Measurements from ENCODE around the gene NEMP2.
"Not testable (repeated sequence)": the region's sequence is repeated elsewhere in the genome, so short reads cannot be mapped to it uniquely, and the experiment has no call there.

The NEMP2 gene

DNA sequence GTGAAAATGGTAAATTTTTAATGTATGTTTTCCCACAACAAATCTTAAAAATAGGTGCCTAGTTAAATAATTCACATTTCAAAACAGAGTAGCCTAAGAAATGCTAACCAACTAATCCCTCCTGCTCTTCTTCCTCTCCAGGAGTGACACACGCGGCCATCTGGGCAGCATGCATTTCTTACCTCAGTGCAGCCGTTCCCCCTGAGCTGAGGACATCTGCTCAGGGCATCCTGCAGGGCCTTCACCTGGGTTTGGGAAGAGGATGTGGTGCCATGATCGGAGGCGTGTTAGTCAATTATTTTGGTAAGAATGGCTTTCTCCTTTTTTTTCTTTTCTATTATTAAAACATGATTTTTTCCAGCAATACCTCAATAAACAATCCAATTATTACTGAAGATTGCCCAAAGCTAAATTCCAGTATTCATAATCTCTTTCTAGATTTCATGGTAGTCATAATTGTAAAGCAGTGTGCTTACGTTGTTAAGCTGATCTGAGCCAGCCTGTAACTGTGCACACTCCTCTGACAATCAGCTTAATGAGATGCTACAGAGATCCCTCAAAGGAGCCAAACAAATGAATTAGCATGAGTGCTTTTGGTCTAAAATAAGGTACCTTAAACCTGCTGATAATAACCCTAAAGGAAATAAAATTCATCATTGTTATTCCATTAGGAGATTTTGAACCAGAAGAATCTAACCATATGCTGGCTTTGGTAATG lies 45.8 kb downstream of the NEMP2 start:
- no peak for DNase-seq

DNA sequence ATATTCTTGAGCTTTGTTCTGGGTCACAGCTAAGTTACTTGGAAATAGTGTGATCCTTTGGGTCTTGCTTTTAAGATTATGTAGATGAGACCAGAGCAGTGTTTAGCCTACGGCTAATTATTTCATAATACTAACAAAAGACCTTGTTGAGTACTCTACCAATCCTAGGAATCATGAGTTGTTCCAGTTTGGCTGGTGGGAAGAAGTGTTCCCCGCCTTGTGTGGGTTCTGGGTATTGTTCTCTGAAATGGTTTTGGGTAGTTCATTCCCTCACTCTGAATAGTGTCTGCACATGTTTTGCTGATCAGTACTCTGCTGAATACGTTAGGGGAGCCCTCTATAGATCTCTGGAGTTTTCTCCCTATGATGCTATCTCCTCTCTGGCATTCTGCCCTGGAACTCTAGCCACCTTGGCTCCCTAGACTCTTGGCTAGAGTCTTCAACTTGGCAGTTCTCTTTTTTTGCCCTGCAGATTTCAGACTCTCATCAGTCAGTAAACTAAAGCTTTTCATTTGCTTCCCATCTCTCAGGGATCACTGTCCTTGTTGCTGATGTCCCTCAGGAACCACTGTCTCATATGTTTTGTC lies 48.4 kb downstream of the NEMP2 start:
- DNase-seq: no peak

DNA sequence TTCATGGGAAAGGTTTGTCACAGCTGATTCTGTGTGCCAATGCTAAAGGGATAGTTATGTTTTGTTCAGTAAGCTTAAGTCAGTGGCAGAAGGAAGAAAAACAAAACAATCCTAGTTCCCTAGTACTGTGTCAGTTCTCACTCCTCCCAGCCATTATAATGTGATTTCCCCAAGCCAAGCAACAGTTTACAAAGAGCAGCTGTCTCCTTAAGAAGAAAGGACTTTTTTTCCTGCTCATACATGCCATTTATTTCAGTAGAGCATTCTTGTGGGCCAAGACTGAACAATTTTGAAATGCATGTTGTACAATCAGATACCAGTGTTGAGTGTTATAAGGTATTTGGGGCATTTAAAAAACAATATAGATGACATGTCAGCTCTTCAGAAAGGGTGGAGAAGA lies 52.1 kb downstream of the NEMP2 start:
- DNase-seq: no peak

DNA sequence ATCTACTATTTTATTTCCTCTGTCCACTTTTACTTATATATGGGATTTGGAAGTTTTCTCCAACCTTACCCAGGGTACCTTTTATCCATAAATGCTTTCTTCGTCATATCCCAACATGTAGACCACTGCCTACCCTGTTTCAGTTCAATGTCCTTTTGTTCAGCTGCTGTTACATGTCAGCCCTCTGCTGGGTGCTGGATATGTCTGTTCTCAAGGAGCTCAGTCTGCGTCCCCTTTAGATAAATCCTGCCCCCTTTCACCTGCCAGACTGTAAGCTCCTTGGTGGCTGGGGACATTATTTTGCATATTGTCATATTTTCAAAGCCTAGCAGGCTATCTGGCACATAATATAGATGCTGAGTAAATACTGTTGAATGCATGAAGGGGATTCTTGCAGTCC lies 53.2 kb downstream of the NEMP2 start:
- DNase-seq: no peak

DNA sequence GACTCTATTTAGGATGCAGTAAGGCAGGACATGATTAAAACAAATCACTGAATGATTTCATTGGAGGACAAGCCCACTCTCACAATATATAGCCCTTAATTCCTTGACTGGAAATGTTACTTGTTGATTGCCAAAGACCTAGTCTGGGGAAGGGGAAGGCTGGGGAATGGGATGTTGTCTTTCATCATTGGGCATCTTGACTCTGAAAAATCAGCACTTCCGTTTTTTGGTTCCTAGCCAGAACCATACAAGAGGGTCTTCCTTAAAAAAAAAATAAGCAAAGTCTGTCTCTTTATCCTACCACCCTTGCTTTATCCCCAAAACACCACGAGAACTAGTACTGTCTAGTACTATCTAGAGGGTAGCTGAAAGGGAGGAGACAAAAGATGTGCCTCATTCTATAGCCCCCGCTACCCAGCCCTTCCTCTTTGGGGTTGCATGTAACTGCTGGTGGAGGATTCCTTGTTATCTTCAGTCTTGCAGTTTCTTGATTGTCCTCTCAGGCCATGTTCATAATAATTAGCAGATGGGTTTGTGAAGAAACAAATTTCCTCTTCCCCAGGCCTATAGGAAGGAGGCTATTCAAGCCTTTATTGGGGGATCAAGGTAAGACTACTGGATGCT lies 55.8 kb downstream of the NEMP2 start:
- no peak for DNase-seq

DNA sequence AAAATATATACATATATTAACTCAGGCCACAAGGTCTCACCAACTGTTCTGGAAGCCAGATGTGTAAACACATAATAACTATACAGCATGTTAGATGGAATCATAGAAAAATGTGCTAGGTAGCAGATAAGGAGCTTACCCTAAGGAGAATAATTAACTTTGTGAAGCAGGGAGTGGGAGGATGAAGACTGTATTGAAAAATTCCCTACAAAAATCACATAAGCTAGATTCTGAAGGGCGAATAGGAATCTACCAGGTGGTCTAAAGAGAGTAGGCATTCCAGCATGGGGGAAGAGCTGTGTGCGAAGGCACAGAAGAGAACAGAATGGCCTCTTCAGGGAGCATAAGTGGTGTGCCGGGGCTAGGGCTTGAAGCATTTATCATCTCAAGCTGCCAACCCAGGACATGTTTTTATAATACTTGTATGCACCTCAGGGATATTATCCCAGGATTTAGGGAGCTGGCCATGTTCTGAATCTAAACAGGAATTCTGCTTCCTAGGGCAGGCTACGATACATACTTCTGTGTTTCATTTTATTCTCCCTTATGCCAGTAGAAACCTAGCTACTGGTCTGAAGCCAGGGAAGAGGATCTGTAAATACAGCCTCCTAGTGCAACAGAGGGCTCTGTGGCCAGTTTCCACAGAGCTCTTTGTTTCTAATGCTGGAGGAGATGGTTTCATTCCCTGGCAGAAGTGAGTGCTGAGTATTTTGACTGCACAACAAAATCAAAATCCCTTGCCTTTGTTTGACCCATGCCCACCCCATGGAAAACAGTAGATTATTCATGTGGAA lies 56.7 kb downstream of the NEMP2 start:
- DNase-seq: no peak

DNA sequence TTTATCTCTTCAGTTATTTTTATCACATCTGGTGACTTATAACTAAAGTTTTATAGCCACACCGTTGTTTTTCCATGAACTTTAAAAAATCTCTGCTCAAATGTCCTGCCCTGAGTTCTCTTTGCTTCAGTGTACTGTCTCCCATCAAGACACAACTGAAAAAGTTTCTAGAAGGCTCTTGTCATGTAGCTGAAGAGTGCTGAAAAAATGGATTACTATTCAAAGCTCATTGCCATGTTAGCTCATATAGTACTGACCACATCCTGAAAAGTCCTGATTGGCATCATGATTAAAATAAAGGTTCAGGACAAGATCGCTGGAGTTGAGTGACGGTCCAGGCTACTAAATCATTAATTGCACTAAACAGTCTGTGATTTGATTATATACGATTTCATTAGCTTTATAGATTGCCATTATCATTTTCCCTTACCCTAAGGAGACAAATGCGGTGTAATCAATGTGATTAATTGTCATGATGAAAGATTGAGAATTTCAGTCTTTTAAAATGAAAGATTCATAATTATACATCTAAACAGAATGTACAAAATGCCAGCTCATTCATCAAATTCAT lies 64.2 kb downstream of the NEMP2 start:
- DNase-seq: no peak

DNA sequence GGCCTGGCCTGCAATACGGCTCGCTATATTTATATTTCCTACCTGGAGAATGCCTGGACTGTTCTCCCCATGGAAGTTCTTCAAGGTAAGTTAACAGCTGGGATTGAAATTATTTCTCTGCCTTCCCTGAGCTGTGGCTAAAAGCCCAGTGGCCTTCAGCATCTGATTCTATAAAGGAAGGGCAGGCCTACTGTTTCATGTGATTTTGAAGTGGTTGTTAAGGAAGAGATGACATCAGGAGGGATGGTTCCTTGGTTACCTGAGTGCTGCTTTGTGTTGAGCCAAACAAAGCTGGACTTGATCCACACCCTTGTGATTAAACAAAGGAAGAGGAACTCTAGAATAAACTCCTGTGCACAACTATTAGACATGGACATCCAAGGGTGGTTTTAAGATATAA lies 64.8 kb downstream of the NEMP2 start:
- no peak for DNase-seq

DNA sequence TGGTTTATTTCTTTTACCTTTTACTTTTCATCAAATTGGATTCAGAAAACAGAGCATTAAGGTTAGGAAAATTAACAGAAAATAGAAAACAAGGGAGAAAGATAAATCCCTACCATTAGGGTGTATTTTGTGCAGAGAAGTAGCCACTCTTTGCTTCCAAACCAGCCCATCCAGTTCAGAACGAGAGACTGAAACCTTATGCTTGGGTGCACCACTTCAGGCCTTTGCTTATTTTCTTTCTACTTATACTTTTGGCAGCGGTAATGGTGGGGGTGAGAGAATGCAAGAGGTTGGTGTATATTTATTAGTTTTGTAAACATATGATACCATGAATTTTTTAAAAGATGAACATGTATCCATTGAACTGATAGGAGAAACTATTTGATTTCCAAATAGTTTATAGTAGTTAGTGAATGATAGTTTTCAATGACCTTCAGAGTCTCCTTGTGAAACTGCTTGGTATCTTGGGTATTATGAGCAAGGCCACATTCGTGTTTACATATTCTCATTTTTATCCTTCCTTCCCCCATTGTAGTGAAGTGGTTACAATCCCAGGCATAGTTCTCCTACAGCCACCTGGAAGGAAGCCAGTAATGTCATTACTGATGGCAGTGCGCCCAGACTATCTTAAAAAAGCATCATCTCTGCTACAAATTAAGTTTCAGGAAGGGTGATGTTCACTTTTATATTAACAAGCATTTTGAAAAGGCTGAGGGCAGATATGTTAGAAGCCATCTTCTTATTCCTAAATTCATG lies 65.5 kb downstream of the NEMP2 start:
- DNase-seq: no peak

DNA sequence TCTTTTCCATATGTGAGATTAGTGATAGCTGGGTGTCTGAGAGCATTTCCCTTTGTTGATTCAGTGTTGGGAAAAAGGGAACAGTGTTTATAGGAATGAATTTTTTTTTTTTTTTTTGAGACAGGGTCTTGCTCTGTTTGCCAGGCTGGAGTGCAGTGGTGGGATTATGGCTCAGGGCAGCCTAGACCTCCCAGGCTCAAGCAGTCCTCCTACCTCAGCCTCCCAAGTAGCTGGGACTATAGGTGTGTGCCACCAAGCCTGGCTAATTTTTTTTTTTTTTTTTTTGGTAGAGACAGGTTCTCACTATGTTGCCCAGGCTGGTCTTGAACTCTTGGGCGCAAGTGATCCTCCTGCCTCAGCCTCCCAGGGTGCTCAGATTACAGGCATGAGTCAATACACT lies 66.2 kb downstream of the NEMP2 start:
- not testable (repeated sequence) for DNase-seq

DNA sequence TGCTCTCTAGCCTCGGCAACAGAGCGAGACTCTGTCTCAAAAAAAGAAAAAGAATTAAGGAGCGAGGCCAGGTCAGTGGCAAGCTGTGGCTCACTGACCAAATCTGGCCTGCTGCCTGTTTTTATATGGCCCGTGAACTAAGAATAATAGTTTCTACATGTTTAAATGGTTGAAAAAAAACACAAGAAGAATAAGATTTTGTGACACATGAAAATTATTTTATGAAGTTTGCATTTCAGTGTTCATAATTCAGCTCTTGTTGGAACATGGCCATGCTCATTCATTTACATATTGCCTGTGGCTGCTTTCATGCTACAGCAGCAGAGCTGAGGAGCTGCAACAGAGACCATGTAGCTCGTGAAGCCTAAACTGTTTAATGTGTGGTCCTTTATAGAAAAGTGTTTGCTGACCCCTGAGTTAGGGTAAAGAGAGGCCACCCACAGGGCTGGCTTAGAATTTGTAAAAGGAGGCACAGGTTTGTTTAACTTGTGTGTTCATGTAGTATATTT lies 66.9 kb downstream of the NEMP2 start:
- DNase-seq: no peak

DNA sequence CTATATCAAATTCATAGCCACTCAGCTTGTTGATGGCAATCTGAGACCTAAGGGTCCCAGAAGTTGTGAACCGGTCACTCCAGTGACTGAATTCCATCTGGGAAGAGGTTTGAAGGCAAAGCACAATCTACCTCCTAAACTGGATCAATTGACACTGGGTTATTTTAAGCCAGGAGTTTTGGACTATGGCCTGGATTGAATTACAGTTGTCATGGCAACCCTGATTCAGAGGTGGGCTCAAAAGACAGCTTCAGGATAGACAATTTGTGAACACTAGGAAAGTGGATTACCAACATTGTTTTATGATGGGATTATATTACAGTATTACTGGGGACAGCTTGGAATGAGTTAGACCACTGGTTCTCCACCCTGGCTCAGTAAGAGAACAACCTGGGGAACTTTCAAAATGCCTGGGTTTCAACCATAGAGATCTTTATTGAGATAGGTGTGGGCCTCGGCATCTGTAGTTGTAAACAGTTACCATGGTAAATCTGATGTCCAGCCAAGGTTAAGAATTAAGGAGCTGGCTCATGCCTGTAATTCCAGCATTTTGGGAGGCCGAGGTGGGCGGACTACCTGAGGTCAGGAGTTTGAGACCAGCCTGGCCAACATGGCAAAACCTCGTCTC lies 67.6 kb downstream of the NEMP2 start:
- no peak for DNase-seq

DNA sequence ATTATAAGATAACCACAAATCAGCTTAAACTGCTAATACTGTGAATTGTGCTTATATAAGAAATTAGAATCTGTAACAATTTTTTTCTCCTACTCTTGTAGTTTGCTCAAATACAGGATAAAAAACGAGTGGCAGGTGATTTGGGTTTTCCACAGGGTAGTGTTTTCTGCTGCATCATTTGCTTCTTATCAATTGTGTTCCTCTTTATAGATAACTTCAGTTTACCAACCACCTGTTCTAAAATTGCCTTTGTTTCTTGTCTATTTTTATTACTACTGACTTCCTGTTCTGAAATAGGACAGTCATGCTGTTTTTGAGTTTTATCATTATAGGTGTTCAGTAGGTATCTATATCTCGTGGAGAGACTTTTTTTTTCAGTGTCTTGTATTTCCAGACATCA lies 69.5 kb downstream of the NEMP2 start:
- no peak for DNase-seq

DNA sequence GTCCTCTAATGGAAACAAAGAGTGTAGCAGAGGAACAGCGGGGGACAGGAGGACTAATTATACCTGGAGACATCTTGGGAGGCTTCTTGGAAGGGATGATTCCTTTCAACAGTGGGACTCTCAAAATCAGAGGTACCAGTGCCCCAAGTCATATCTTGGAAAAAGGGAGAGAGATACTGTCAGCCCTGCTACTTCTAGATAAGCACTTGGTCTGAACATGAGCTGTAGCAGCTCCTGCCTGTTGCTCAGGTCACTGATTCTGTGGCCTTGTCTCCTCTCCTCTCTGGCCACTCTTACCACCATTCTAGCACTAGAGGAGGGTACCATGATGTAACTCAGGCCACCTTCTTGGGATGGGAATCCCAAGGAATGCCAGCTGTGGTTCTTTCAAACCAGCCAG lies 71.9 kb downstream of the NEMP2 start:
- no peak for DNase-seq

DNA sequence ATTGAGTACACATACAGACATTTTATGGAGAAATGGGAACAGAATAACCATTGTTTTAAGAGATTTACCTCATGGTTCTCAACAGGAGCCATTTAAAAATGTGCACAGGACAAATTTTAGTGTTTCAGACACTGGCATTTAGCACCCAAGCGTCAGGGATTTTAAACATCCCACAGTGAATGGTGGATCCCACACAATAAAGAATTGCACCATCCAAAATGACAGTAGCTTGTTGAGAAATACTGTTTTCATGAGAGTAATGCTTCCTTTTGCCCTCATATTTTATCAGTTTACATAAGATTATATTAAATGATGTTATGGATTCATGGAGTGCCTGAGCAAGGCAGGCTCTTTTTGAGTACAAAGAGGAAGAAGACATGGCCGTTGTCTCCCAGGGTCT lies 72.3 kb downstream of the NEMP2 start:
- no peak for DNase-seq

DNA sequence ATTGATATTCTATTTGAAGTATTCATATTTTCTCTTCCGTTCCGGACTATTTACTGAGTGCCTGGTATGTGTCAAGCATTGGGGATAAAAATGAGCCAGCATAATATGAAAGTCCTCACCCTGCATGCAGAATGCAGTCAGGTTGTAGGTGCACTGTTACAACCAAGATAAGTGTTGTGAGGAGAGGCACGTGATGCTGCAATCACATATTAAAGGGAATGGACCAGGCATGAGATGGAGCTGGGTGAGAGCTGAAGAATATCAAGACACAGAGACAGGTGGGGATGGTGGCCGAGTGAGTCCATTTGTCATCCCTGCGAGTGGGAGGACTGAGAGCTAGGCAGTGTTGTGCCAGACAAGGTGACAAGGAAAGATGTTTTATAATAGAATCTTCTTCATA lies 74.0 kb downstream of the NEMP2 start:
- DNase-seq: no peak

DNA sequence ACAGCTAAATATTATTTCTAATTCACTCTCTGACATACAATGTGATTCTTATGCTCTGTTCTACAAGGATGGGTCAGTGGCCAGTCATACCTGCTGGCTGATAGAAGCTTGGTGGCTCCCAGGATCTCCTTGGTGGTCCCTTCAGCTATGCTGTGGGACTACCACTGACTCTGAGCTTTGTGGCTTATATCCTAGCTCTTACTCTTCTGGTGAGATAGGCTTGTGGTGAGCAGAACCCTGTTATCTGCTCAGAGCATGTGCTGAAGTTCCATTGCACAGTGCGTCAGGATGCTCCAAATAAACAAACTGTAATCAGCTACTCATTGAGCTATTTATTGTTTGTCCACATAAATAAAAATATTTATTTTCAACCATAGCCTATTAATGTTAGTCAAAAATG lies 74.6 kb downstream of the NEMP2 start:
- no peak for DNase-seq

DNA sequence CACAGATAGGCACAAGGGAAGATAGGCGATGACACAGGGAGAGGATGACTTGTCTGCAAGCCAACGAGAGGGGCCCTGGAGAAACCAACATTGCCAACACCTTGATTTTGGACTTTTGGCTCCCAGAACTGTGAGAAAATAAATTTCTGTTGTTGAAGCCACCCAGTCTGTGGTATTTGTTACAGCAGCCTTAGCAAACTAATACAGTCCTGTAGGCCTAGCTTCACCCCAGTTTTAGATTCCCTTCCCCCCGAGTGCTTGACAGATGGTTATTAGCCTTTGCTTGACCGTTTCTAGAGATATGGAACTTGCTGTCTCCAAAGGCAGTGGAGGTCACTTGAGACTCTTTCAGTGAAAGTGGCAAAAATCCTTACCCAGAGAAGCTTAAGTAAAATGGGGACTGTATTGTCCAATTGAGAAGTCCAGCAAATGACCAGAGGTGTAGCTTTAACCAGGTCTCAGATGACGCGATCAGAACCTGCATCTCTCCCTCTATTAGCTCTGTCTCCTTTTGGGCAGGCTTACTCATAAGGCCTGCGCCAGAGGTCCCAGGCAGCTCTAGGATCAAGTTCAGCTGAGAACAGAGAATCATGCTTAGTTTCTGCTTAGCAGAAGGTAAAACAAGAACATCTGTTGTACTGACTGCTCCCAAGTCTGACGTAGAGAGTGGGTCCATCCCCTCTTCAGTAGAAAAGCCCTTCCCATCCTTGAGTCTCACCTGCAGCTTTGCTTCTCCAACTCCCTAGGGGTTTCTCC lies 76.0 kb downstream of the NEMP2 start:
- no peak for DNase-seq

DNA sequence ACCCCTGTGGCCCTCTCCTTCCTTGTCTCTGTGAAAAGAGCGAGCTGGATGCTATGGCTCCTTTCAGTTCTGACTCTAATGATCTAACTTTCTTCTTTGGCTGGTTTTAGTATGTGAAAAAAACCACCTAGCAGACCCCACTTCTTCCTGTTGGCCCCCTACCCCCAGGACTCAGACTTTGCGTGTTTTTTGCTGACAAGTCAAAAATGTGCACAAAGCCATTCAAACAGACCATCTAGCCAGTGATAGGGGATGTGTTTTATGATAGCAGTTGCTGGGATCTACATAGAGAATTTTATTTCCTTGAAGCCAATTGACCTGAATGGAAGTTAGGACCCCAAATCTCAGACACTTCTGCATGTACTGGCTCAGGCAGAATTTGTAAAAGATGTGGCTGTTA lies 77.3 kb downstream of the NEMP2 start:
- no peak for DNase-seq

DNA sequence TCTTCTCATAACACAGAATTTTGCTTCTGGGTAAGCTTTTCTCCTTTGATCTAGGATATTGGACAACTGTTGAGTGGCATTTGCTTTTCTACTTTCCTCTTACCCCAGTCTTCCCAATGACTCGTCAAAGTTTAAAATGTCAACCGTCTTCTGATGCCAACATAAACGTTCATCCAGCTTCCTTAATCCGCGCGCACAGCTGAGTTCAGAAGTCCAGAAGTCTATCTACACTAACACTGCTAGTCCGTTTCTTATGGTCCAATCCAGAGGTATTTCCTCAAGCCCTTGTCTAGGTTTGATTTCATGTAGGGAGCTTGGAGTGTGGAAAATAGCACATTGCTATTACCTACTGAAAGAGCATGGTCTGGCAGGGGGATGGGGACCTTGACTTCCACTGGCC lies 77.7 kb downstream of the NEMP2 start:
- DNase-seq: no peak

All from activated T-cell treated with anti-CD3 and anti-CD28 coated beads, Interleukin-2, amount 50 U/mL, for 1 hour (primary cell).